Liver (tissue), 9 donors: ENCODE data around the gene HIRIP3. TPM values are rescaled to one million over a fixed set of nuclear protein-coding genes. Genes with fewer than 3 reads are reported as not detected.

Experiments used
- DNase-seq: peaks from one replicate; pipeline ENCODE4 v3.0.0-alpha.2; 2017; ENCODE audit warnings: low spot score
- H3K27ac ChIP-seq, 2 donors: one replicate each; pipeline ENCODE4 v1.7.0; 2013; ENCODE audit warnings: inconsistent platforms in 2 of 2, low read length in 2 of 2, control low read depth in 1 of 2, low read depth in 1 of 2, mild to moderate bottlenecking in 1 of 2
- H3K27me3 ChIP-seq, 4 donors: one replicate each; pipeline versions ENCODE4 v1.6.1 to v1.7.0; 2013; ENCODE audit warnings: low read length in 3 of 4, inconsistent platforms in 1 of 4, mild to moderate bottlenecking in 1 of 4, moderate library complexity in 1 of 4; ENCODE audit not compliant: control insufficient read depth in 4 of 4, insufficient read depth in 4 of 4
- H3K36me3 ChIP-seq, 4 donors: one replicate each; pipeline versions ENCODE4 v1.6.1 to v1.7.0; 2013; ENCODE audit warnings: low read length in 3 of 4, mild to moderate bottlenecking in 3 of 4, low read depth in 1 of 4, moderate library complexity in 1 of 4; ENCODE audit not compliant: control insufficient read depth in 4 of 4, insufficient read depth in 3 of 4
- H3K4me1 ChIP-seq, 4 donors: one replicate each; pipeline versions ENCODE4 v1.6.1 to v1.7.0; 2013; ENCODE audit warnings: low read length in 3 of 4, mild to moderate bottlenecking in 3 of 4, moderate library complexity in 1 of 4; ENCODE audit not compliant: control insufficient read depth in 4 of 4, insufficient read depth in 4 of 4
- H3K4me3 ChIP-seq, 3 donors: one replicate each; pipeline versions ENCODE4 v1.6.1 to v1.7.0; 2013; ENCODE audit warnings: low read length in 3 of 3, control low read depth in 1 of 3, low read depth in 1 of 3, mild to moderate bottlenecking in 1 of 3
- H3K9ac ChIP-seq, 2 donors: one replicate each; pipeline ENCODE4 v1.7.0; 2013; ENCODE audit warnings: low read length in 2 of 2, mild to moderate bottlenecking in 2 of 2, moderate library complexity in 2 of 2, control low read depth in 1 of 2, low read depth in 1 of 2
- H3K9me3 ChIP-seq, 4 donors: one replicate each; pipeline versions ENCODE4 v1.6.1 to v1.7.0; 2013; ENCODE audit warnings: low read length in 3 of 4; ENCODE audit not compliant: control insufficient read depth in 4 of 4
- EGR1 ChIP-seq, 2 donors: IDR thresholded peaks; 2 replicates each; pipeline ENCODE4 v1.6.1; 2016 to 2018; ENCODE audit warnings: antibody characterized with exemption in 2 of 2, low read depth in 2 of 2
- JUND ChIP-seq, 2 donors: IDR thresholded peaks; 2 replicates each; pipeline ENCODE4 v1.6.1; 2016; ENCODE audit warnings: antibody characterized with exemption in 2 of 2
- MAX ChIP-seq: IDR thresholded peaks from 2 replicates; pipeline ENCODE4 v1.6.1; 2016; ENCODE audit warnings: antibody characterized with exemption
- NR2F2 ChIP-seq: IDR thresholded peaks from 2 replicates; pipeline ENCODE4 v1.6.1; 2016; ENCODE audit warnings: antibody characterized with exemption
- REST ChIP-seq: IDR thresholded peaks from 2 replicates; pipeline ENCODE4 v1.6.1; 2016; ENCODE audit warnings: antibody characterized with exemption, mild to moderate bottlenecking
- SP1 ChIP-seq: IDR thresholded peaks from 2 replicates; pipeline ENCODE4 v1.6.1; 2018; ENCODE audit warnings: antibody characterized with exemption, mild to moderate bottlenecking
- TAF1 ChIP-seq: conservative IDR thresholded peaks from 2 replicates; pipeline ENCODE4 v1.6.1; 2016; ENCODE audit warnings: antibody characterized with exemption, mild to moderate bottlenecking
- WGBS: extraction: QIAGEN DNeasy Blood & Tissue Kit; methylation state at CpG from one replicate; pipeline ENCODE4 v1.1.7; 2013; 5-methylcytosine and 5-hydroxymethylcytosine counted together
- polyA plus RNA-seq, 2 donors: library from polyadenylated mRNA; stranded (reverse) in 1 of 2; unstranded in 1 of 2; fragments of 200-250 nt in 1 of 2; fragments of >200 nt in 1 of 2; fragmentation: Nextera tagmentation in 1 of 2; extraction: Ambion mirVana in 1 of 2; gene quantifications; one replicate each; pipeline versions ENCODE4 v1.2.1 to v1.2.3, GENCODE V29; 2013 to 2015
- total RNA-seq, 2 donors: library from RNA; depleted of rRNA; stranded (reverse); fragments of >200 nt; gene quantifications; one replicate each; pipeline ENCODE4 v1.2.3, GENCODE V29; 2014
- TF ChIP-seq, protein P1 (sequence below): IDR thresholded peaks from 2 replicates; pipeline ENCODE4 v1.6.1; 2016; ENCODE audit warnings: antibody characterized with exemption
- donor health status: healthy.
- donor health status: healthy.
- donor health status: healthy.
- donor health status: healthy.
- donor health status: healthy.

Gene HIRIP3
- total and polyA plus RNA-seq, 4 donors, result 5.7 to 10.5 (median 9.1) TPM

GRCh38 chr16:29977063-29977825, 18.2 kb downstream of the HIRIP3 start:
- TF ChIP-seq SP1 (peak; percentile 11), EGR1 (IDR thresholded peaks at IDR 0.05; ENCODE audit: low read depth in 2 of 2) (no peak), NR2F2 (peak; percentile 25), MAX (no peak), JUND (IDR thresholded peaks at IDR 0.05) (no peak)
- TF ChIP-seq, protein P1, sequence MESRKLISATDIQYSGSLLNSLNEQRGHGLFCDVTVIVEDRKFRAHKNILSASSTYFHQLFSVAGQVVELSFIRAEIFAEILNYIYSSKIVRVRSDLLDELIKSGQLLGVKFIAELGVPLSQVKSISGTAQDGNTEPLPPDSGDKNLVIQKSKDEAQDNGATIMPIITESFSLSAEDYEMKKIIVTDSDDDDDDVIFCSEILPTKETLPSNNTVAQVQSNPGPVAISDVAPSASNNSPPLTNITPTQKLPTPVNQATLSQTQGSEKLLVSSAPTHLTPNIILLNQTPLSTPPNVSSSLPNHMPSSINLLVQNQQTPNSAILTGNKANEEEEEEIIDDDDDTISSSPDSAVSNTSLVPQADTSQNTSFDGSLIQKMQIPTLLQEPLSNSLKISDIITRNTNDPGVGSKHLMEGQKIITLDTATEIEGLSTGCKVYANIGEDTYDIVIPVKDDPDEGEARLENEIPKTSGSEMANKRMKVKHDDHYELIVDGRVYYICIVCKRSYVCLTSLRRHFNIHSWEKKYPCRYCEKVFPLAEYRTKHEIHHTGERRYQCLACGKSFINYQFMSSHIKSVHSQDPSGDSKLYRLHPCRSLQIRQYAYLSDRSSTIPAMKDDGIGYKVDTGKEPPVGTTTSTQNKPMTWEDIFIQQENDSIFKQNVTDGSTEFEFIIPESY, result no peak
- no peak overlapping the region for H3K4me3 ChIP-seq
- peak overlapping the region in 1 of 2 donors; percentile 30 for H3K27ac ChIP-seq
- no peaks in the 10 kb centered on the region for H3K27me3 ChIP-seq
- H3K9me3 ChIP-seq, result no peaks in the 10 kb centered on the region
- H3K9ac ChIP-seq, result no peak overlapping the region
- WGBS, result 87% methylated on average over 9 of the region's 9 CpGs
- peaks cover 8 to 40% (median 33%) of the 10 kb centered on the region in 4 donors for H3K36me3 ChIP-seq
- H3K4me1 ChIP-seq, result peaks cover 3 to 30% (median 24%) of the 10 kb centered on the region in 4 donors
- no peak for DNase-seq

DNA sequence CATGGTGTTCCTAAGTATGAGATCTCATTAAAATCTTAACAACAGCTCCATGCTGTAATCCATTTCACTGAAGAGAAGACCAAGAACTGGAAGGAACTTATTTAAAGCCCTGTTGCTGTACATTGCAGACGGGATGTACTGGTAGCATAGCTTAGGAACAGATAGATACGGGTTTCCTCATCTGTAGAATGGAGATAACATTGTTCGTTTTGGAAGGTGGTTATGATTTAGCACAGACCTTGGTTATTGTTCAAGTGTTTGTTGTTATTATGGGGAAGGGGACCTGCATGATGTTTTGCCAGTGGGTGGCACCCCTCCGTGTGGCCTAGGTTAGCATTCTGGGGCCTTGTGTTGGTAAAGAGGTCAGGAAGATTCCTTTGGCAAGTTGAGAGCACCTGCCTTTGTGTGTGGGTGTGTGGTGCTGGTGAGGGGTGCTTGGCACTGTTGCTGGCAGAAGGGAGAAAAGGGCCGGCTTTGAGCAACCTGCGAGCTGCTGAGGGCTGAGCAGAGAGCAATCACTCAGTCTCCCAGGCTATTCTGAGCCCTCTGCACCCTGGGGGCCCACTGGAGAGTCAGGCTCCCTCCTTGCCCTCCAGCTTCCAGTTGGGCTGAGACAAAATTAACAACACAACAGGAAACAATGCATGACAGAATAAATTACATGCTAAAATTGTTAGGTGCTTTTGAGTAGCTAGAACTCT, 19.5 kb downstream of the HIRIP3 start:
- H3K27me3 ChIP-seq, result no peaks in the 10 kb centered on the region
- H3K9ac ChIP-seq, result peak overlapping the region in 1 of 2 donors; percentile 24
- TF ChIP-seq REST, result no peak
- no peak for TF ChIP-seq TAF1
- TF ChIP-seq JUND (IDR thresholded peaks at IDR 0.05), result no peak
- peaks cover 3 to 30% (median 24%) of the 10 kb centered on the region in 4 donors for H3K4me1 ChIP-seq
- H3K4me3 ChIP-seq, result peak overlapping the region in 2 of 3 donors; percentile 8
- WGBS, result 37% methylated on average over 6 of the region's 6 CpGs
- H3K27ac ChIP-seq, result peak overlapping the region in 1 of 2 donors; percentile 32
- no peak for DNase-seq
- peaks cover 6 to 35% (median 25%) of the 10 kb centered on the region in 4 donors for H3K36me3 ChIP-seq
- H3K9me3 ChIP-seq, result no peaks in the 10 kb centered on the region

- 67% methylated on average over 5 of the region's 5 CpGs for WGBS
These were observed 20.3 kb downstream of the HIRIP3 start for GRCh38 chr16:29975134-29975538.

More at GRCh38 chr16:29975134-29975538, 20.3 kb downstream of the HIRIP3 start:
- TF ChIP-seq EGR1 (IDR thresholded peaks at IDR 0.05; ENCODE audit: low read depth in 2 of 2), result no peak
- no peak for TF ChIP-seq MAX
- no peaks in the 10 kb centered on the region for H3K9me3 ChIP-seq
- H3K27ac ChIP-seq, result peak overlapping the region in 1 of 2 donors; percentile 69
- no peaks in the 10 kb centered on the region for H3K27me3 ChIP-seq
- H3K4me3 ChIP-seq, result peak overlapping the region; percentile 67 to 87 (median 81)
- peaks cover 3 to 29% (median 20%) of the 10 kb centered on the region in 4 donors for H3K36me3 ChIP-seq
- H3K9ac ChIP-seq, result peak overlapping the region in 1 of 2 donors; percentile 74
- no peak for DNase-seq
- peaks cover 3 to 30% (median 24%) of the 10 kb centered on the region in 4 donors for H3K4me1 ChIP-seq
